GM18502 (cell line): ENCODE data around the gene PKDCC.
"Not testable (repeated sequence)": the region's sequence is repeated elsewhere in the genome, so short reads cannot be mapped to it uniquely, and the experiment has no call there.

ENCODE experiments used
- ATAC-seq: cut with Tn5 transposase; IDR thresholded peaks from one replicate; pipeline ENCODE4 v1.9.1; 2021; ENCODE audit warnings: mild to moderate bottlenecking; ENCODE audit not compliant: unreplicated experiment, poor library complexity

Gene PKDCC

DNA sequence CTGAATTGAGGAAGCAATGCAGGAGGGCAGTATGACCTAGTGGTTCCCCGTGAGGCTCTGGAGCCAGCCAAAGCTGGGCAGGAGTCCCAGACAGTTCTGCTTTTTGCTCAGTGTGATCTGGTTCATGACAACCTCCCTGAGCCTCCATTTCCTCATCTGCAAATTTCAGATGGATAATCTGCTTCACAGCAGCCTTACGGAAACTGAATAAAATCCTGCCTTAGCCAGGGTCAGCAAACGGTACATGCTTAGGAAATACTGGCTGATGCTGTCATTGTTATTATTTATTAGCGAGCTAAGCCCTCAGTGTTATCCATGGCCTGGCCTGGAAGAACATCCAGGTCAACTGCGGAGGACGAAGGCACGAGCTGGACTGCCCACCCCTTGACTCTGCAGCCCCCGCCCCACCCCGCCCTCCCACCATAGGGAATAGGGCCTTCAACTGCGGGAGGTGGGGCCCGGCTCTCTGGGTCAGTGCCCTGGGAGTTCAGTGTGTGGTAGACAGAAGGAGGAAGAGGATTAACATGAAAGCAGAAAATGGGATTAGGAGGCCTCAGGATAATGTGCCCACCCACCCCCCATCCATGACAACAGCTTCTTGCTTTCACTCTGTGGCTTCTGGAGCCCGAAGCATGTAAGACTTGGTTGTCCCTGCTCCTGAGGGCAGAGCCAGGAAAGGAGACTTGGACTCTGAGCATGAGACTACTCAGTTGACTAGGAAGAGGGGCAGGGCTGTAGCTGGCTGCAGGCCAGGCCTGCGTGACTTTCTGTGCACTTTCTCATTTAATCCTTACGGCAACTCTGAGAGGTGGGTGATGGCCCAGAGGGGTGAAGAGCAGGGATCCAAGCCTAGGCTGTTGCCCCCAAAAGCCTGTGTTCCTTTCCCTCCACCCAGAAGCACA lies 13.1 kb downstream of the PKDCC start:
- no peak for ATAC-seq

DNA sequence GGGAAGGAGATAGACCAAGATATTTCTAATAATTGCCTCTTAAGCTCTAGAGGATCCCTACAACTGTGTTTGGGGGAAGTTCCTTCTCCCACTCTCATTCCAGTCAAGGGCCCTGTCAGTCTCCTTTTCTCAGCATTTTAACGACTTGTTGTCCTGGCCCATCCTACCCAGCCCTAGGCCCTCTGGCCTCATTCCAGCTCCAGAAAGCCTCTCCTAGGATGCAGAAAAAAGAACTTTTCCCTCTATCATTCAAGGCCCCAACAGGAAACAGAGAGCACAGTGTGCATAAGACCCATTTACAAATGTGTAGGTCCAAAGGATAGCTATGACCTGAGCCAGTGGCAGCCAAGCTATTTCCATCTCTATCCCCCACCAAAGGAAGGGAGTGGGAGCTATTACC lies 14.0 kb downstream of the PKDCC start:
- ATAC-seq = no peak

- ATAC-seq = no peak
Measured at GRCh38 chr2:42063431-42064171, 15.8 kb downstream of the PKDCC start.

DNA sequence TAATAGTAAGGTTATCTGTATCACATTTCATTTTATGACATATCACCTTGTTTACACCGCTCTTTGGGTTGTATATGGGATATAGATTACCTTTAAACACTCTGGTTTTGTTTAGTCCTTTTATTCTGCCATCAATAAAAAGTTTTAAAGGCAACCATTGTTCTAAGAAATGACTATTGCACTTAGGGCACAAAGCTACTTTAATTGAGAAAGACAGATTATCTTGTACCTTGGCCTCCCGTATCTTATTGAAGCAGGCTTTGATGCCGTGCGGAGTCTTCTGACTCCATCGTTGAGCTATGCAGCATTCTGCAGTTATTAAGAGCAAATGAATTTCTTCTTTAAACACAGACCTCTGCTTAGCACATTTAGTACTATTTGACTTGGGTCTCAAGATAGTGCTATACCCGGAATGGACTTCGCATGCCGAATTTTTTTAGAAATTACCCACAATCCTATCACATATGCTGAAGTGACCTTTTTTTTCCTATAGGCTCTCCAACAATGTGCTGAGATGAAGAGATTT lies 16.7 kb downstream of the PKDCC start:
- ATAC-seq = no peak

- not testable (repeated sequence) for ATAC-seq
Measured at GRCh38 chr2:42065753-42066152, 17.9 kb downstream of the PKDCC start.

DNA sequence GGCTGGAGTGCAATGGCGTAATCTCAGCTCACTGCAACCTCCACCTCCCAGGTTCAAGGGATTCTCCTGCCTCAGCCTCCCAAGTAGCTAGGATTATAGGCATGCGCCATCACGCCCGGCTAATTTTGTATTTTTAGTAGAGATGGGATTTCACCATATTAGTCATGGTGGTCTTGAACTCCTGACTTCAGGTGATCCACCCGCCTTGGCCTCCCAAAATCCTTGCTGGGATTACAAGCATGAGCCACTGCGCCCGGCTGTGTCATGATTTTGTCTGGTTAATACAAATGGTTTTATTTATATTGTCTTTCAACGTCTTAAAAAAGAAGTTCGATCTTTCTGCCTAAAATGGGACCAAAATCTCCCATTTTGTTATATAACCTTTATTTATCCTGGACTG lies 19.2 kb downstream of the PKDCC start:
- not testable (repeated sequence) for ATAC-seq

DNA sequence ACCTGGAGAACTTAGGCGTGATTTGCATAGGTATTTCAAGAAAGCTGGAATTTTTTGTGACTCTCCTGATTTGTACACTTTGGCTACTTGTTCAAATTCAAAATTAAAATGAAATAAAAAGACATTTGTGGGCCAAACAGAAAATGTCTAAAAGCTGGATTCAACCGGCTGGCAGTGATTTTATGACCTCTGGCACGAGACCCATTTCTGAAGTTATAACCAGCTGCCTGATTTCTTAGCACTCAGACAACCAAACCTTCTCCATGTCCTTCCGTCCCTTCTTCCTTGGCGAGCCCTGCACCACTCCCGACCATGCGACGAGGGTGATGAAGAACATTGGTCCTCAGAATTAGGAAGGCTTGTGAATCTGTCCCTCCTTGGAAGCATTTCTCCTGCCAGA lies 19.7 kb downstream of the PKDCC start:
- ATAC-seq = no peak

- ATAC-seq = no peak
Measured at GRCh38 chr2:42068571-42069178, 20.9 kb downstream of the PKDCC start.

GRCh38 chr2:42069568-42069967 lies 21.7 kb downstream of the PKDCC start:
- no peak for ATAC-seq

GRCh38 chr2:42071791-42072190 lies 24.0 kb downstream of the PKDCC start:
- ATAC-seq = no peak

DNA sequence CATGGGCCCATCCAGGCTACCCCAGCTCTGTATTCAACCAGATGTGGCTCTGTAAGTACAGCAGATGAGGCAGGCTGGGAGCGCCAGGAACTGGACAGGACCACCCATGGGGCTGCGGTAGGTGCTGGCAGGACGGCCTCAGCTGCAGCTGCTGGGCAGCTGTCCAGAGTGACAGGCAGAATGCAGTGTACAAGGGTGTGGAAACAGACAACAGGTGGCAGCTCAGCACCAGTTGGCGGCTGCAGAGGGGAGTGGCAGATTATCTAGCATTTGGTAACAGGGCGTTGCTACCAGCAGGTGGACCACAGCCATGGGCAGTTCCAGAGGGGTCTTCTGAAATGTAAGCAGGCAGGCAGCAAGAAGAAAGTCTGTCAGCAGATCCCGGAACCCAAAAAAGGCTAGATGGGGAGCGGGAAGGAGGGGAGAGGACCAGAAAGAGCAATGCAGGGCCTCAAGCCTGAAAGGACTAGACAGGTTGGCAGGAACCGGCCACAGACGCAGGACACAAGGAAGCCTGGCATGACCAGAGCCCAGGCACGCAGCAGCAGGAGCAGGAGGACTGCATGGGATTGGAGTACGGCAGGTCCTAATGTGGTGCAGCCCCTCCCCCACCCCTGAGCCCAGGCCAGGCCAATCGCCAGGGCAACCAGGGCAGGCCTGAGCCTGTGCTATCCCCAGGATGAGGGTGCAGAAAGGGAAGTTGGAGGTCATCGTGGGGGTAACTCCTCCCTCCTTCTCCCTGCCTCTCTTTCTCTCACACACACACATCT lies 24.7 kb downstream of the PKDCC start:
- no peak for ATAC-seq

GRCh38 chr2:42073739-42074503 lies 26.1 kb downstream of the PKDCC start:
- ATAC-seq = no peak

DNA sequence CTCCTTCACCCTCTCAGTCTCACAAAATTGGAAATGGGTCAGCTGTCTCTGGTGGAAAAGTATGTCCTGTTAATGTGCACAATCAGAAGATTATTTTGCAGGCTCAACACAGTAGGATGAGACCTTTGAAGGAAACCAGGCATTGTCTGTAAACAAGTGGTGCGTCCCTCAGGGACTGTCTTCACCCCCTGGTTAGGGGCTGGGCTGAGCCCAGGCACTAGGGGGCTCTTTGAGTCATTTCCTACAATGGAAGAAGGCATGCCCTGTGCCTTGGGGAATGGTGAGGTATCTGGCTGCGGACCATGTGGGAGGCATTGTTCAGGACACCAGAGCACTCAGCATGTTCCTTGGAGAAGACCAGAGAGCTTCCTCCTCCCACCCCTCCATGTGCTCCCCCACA lies 26.8 kb downstream of the PKDCC start:
- ATAC-seq = no peak

GRCh38 chr2:42076357-42077225 lies 28.8 kb downstream of the PKDCC start:
- ATAC-seq = no peak

- no peak for ATAC-seq
Measured at GRCh38 chr2:42077343-42077742, 29.5 kb downstream of the PKDCC start.

DNA sequence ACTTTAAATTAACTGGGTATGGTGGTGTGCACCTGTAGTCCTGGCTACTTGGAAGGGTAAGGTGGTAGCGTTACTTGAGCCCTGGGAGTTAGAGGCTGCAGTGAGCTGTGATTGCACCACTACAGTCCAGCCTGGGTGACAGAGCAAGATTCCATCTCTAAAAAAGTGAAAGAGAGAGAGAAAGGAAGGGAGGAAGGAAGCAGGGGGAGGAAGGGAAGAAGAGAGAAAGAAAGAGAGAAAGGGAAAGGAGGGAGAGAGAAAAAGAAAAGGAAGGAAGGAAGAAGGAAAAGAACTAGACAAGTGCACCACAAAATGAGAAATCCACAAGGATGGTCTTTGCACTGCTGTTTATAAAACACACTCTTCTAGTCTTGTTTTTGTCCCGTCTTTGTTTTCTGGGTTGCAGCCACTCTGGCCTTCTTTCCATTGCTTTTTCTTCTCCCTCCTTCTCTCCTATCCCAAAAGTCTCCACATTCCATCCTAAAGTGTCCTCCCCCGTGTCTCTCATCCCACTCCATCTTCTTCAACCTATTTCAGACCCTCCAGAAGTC lies 32.0 kb downstream of the PKDCC start:
- ATAC-seq = no peak

- not testable (repeated sequence) for ATAC-seq
Measured at GRCh38 chr2:42081151-42081550, 33.3 kb downstream of the PKDCC start.

DNA sequence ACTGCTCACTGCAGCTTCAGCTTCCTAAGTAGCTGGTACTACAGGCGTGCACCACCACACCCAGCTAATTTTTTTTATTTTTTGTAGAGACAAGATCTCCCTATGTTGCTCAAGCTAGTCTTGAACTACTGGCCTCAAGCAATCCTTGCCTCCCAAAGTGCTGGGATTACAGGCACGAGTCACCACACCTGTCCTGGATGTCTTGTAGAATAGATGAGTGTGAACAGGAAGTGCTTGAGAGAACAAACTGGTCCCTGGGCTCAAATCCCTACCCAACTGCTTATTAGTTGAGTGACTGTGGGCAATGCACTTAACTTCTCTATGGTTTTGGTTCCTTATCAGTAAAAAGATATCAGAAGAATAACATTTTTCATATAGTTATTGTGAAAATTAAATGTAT lies 34.2 kb downstream of the PKDCC start:
- ATAC-seq = no peak
